DOHH2 (cell line): Measurements from ENCODE around the gene DMAP1.
A peak's percentile ranks its signal among the peaks of the same experiment; 100 is the strongest.

ENCODE experiments used
- H3F3A ChIP-seq: fragments of 200-600 bp; sonication (generic), shearing (Covaris generic); 2 replicates; pipeline ENCODE4 v1.6.0; 2016; ENCODE audit warnings: antibody characterized with exemption, mild to moderate bottlenecking; ENCODE audit not compliant: control insufficient read depth, insufficient read depth
- H3K27ac ChIP-seq: fragments of 200-600 bp; sonication (generic); 2 replicates; pipeline ENCODE4 v1.5.1; 2014; ENCODE audit warnings: low read depth, mild to moderate bottlenecking, low read length, moderate library complexity
- H3K27me3 ChIP-seq: fragments of 200-600 bp; sonication (generic); 2 replicates; pipeline ENCODE4 v1.6.1; 2014; ENCODE audit warnings: mild to moderate bottlenecking, low read length, mixed read lengths; ENCODE audit not compliant: control insufficient read depth
- H3K36me3 ChIP-seq: fragments of 200-600 bp; sonication (generic); 2 replicates; pipeline ENCODE4 v1.6.1; 2014; ENCODE audit warnings: mild to moderate bottlenecking, low read length, moderate library complexity, mixed read lengths; ENCODE audit not compliant: control insufficient read depth
- H3K4me1 ChIP-seq: fragments of 200-600 bp; sonication (generic); 2 replicates; pipeline ENCODE4 v1.6.1; 2014; ENCODE audit warnings: mild to moderate bottlenecking, low read length, mixed read lengths; ENCODE audit not compliant: control insufficient read depth
- H3K4me2 ChIP-seq: fragments of 200-600 bp; sonication (generic); 2 replicates; pipeline ENCODE4 v1.6.0; 2014; ENCODE audit warnings: mild to moderate bottlenecking, low read length, moderate library complexity
- H3K4me3 ChIP-seq: fragments of 200-600 bp; sonication (generic); 2 replicates; pipeline ENCODE4 v1.5.1; 2014; ENCODE audit warnings: mild to moderate bottlenecking, low read length, mixed read lengths
- H3K79me2 ChIP-seq: fragments of 200-600 bp; sonication (generic); 2 replicates; pipeline ENCODE4 v1.6.1; 2014; ENCODE audit warnings: mild to moderate bottlenecking, low read length, mixed read lengths; ENCODE audit not compliant: control insufficient read depth
- H3K9me2 ChIP-seq: fragments of 200-600 bp; sonication (generic); replicated peaks from 2 replicates; pipeline ENCODE4 v1.6.1; 2014; ENCODE audit warnings: mild to moderate bottlenecking, low read length, mixed read lengths; ENCODE audit not compliant: control insufficient read depth
- H3K9me3 ChIP-seq: fragments of 200-600 bp; sonication (generic); 2 replicates; pipeline ENCODE4 v1.6.1; 2014; ENCODE audit warnings: antibody characterized with exemption, low read length, mixed read lengths; ENCODE audit not compliant: control insufficient read depth, insufficient read depth
- H4K20me1 ChIP-seq: fragments of 200-600 bp; sonication (generic); 2 replicates; pipeline ENCODE4 v1.6.0; 2014; ENCODE audit warnings: low read depth, mild to moderate bottlenecking, antibody characterized with exemption, low read length, moderate library complexity; ENCODE audit not compliant: control insufficient read depth, insufficient read depth
- EZH2phosphoT487 ChIP-seq: fragments of 200-600 bp; sonication (generic); IDR thresholded peaks from 2 replicates; pipeline ENCODE4 v1.6.1; 2017; ENCODE audit warnings: borderline replicate concordance, mild to moderate bottlenecking, antibody characterized with exemption, low read length, moderate library complexity, mixed read lengths
- TF ChIP-seq, protein P1 (sequence below): fragments of 200-600 bp; sonication (generic); IDR thresholded peaks from one replicate; pipeline ENCODE4 v1.5.1; 2014; ENCODE audit warnings: antibody characterized with exemption, mild to moderate bottlenecking, low read depth, low read length; ENCODE audit not compliant: poor library complexity, severe bottlenecking

DMAP1 gene, protein sequence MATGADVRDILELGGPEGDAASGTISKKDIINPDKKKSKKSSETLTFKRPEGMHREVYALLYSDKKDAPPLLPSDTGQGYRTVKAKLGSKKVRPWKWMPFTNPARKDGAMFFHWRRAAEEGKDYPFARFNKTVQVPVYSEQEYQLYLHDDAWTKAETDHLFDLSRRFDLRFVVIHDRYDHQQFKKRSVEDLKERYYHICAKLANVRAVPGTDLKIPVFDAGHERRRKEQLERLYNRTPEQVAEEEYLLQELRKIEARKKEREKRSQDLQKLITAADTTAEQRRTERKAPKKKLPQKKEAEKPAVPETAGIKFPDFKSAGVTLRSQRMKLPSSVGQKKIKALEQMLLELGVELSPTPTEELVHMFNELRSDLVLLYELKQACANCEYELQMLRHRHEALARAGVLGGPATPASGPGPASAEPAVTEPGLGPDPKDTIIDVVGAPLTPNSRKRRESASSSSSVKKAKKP

DNA sequence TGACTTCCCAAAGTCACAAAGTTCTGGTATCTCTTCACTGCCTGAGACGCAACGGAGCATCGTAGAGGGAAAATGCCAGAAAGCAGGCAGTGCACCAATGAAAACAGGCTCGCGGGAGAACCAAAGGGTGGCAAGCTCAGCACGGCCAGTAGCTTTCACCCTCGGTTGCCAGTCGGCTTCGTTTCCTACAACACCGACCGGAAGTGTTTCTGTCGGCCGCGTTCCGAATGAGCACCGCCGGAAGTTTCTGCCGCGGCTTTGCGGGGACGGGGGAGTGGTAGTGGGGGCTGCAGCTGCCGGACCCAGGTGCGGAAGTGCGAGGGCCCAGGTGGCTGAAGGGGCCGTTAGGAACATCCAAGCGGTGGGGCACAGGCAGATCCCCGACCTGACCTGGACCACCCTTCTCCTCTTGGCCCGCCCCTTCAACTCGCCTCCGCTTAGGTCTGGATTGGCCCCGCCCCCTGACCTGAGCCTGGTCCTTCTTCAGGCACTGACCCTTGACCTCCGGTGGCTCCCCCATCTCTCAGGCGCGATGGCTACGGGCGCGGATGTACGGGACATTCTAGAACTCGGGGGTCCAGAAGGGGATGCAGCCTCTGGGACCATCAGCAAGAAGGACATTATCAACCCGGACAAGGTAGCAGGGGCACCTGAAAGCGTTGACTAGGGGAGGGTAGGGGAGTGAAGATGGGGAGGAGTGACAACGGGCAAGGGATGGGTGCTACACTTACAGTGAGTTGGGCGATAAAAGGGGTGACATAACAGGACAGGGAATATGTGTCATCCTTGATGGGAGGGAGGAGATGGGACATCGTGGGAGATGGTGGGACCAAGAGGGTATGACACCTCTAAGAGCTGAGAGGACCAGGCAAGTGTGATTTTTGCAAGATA lies at the start of gene DMAP1:
Gene DMAP1, plus strand, starts transcription at position 250 of the 891 bp plus-strand sequence. Its CDS starts 283 bp downstream, at position 533.
- Histone ChIP-seq H3K27me3 (no peaks in the 10 kb centered on the region), H3K27ac (0 out of 2 replicates have a peak within 1 kb of the TSS, but pooled peaks have one; percentile 7)
- TF ChIP-seq, protein P1, sequence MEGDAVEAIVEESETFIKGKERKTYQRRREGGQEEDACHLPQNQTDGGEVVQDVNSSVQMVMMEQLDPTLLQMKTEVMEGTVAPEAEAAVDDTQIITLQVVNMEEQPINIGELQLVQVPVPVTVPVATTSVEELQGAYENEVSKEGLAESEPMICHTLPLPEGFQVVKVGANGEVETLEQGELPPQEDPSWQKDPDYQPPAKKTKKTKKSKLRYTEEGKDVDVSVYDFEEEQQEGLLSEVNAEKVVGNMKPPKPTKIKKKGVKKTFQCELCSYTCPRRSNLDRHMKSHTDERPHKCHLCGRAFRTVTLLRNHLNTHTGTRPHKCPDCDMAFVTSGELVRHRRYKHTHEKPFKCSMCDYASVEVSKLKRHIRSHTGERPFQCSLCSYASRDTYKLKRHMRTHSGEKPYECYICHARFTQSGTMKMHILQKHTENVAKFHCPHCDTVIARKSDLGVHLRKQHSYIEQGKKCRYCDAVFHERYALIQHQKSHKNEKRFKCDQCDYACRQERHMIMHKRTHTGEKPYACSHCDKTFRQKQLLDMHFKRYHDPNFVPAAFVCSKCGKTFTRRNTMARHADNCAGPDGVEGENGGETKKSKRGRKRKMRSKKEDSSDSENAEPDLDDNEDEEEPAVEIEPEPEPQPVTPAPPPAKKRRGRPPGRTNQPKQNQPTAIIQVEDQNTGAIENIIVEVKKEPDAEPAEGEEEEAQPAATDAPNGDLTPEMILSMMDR: no peak
- no peak for TF ChIP-seq EZH2phosphoT487

DNA sequence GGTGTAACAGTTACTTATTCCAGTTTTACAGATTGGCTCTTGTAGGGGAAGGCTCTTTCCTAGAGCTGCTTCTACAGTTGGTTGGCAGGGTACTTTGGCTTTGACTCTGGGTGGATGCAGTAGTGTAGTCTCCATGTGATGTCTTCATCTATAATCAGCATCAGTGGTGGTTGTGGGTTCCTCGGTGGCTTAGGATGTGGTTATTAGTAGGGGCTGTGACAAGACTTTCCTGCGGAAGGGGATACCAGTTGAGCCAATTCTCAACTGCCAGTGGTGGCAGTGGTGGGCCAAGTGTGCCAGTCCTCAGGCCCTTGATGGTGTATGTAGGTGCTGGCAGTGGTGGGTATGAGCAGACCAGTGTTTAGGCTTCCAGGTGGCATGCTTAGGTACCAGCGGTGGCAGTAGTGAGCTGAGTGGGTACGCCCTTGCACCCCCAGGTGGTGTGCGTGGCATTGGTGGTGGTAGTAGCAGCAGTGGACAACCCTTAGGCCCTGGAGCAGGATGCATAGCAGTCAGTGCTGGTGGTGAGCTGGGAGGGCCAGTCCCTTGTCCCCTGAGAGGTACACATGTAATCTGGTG lies 44.7 kb upstream of the DMAP1 start:
- TF ChIP-seq, protein P1: peak; percentile 37
- no peak for TF ChIP-seq EZH2phosphoT487
- no peaks in the 10 kb centered on the region for H4K20me1 ChIP-seq
- no peaks in the 10 kb centered on the region for H3K79me2 ChIP-seq
- no peak overlapping the region for H3K4me2 ChIP-seq
- no peak overlapping the region for H3K27ac ChIP-seq
- H3K9me2 ChIP-seq: no peaks in the 10 kb centered on the region
- no peaks in the 10 kb centered on the region for H3K9me3 ChIP-seq
- no peaks in the 10 kb centered on the region for H3K36me3 ChIP-seq
- H3K4me1 ChIP-seq: no peaks in the 10 kb centered on the region
- no peaks in the 10 kb centered on the region for H3K27me3 ChIP-seq
- no peak overlapping the region for H3K4me3 ChIP-seq
- no peaks in the 10 kb centered on the region for H3F3A ChIP-seq

More for the DNA sequence above, at the start of gene DMAP1:
- no peaks in the 10 kb centered on the region for H3K9me2 ChIP-seq
- H4K20me1 ChIP-seq: no peaks in the 10 kb centered on the region
- peaks cover 17% of the 10 kb centered on the region for H3K4me1 ChIP-seq
- H3F3A ChIP-seq: no peaks in the 10 kb centered on the region
- H3K79me2 ChIP-seq: peaks cover 9% of the 10 kb centered on the region
- no peaks in the 10 kb centered on the region for H3K9me3 ChIP-seq
- H3K4me3 ChIP-seq: peak within 1 kb of the TSS; percentile 77
- H3K4me2 ChIP-seq: peak within 1 kb of the TSS; percentile 86
- H3K36me3 ChIP-seq: peaks cover 31% of the 10 kb centered on the region

DNA sequence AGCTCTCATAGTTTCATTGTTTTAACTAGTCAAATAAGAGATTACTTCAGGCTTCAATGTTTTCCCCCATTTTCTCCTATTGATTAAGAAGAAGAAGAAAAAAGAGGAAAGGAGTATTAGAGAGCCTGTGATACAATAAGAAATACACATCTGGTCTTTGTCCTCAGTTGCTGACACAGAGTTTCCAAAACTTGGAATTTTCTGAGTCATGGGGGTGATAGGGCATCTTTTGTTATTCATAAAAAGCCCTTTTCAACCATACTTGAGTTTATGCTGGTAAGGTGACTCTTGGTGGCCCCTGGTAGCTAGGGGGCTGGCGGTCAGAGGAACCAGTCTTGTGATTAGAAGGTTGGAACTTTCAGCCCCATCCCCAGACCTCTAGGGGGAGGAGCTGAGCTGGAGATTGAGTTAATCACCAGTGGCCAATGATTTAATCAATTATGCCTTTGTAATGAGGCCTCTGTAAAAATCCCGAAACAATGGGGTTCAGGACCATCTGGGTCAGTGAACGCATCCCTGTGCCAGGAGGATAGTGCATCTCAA lies 42.9 kb upstream of the DMAP1 start:
- H3F3A ChIP-seq: no peaks in the 10 kb centered on the region
- H3K4me3 ChIP-seq: no peak overlapping the region
- no peaks in the 10 kb centered on the region for H3K36me3 ChIP-seq
- no peaks in the 10 kb centered on the region for H4K20me1 ChIP-seq
- no peaks in the 10 kb centered on the region for H3K79me2 ChIP-seq
- TF ChIP-seq EZH2phosphoT487: no peak
- TF ChIP-seq, protein P1: no peak
- H3K9me2 ChIP-seq: no peaks in the 10 kb centered on the region
- no peak overlapping the region for H3K27ac ChIP-seq
- H3K4me1 ChIP-seq: no peaks in the 10 kb centered on the region
- H3K27me3 ChIP-seq: no peaks in the 10 kb centered on the region
- peaks cover 10% of the 10 kb centered on the region; the same call in 1 of the 2 replicates for H3K9me3 ChIP-seq
- no peak overlapping the region for H3K4me2 ChIP-seq
